Measurements from ENCODE around the gene FBXO47. TPM values are rescaled to one million over a fixed set of nuclear protein-coding genes. Genes with fewer than 3 reads are reported as not detected.
A peak's percentile ranks its signal among the peaks of the same experiment; 100 is the strongest.
"Not testable (repeated sequence)": the region's sequence is repeated elsewhere in the genome, so short reads cannot be mapped to it uniquely, and the experiment has no call there.

The FBXO47 gene
- total RNA-seq, 2 experiments from 2014 or later = not detected

DNA sequence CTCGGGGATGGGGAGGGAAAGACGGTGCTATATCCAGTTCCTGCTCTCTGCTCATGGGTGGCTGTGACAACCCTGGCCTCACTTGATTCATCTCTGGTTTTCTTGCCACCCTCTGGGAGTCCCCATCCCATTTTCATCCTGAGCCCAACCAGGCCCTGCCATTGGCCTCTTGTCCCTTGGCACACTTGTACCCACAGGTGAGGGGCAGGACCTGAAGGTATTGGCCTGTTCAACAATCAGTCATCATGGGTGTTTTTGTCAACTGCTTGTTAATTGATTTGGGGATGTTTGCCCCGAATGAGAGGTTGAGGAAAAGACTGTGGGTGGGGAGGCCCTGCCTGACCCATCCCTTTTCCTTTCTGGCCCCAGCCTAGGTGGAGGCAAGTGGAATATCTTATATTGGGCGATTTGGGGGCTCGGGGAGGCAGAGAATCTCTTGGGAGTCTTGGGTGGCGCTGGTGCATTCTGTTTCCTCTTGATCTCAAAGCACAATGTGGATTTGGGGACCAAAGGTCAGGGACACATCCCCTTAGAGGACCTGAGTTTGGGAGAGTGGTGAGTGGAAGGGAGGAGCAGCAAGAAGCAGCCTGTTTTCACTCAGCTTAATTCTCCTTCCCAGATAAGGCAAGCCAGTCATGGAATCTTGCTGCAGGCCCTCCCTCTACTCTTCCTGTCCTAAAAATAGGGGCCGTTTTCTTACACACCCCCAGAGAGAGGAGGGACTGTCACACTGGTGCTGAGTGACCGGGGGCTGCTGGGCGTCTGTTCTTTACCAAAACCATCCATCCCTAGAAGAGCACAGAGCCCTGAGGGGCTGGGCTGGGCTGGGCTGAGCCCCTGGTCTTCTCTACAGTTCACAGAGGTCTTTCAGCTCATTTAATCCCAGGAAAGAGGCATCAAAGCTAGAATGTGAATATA lies 46.6 kb downstream of the FBXO47 start:
- ChIA-PET CTCF (interaction anchor here (1.1 kb wide), 2 partner anchors 16 to 232 kb away, joined by 3 to 4 read pairs; no protein-coding TSS in a partner anchor), POLR2A (interaction anchor here (1.1 kb wide), 1 partner anchor 23 kb away, joined by 3 read pairs; no protein-coding TSS in a partner anchor)
- Mint-ChIP-seq H3K4me1 (ENCODE audit: low read depth) (peaks cover 45% of the 10 kb centered on the region), H3K9me3 (ENCODE audit: insufficient read depth) (no peaks in the 10 kb centered on the region), H3K27ac (peak overlapping the region; percentile 53), H3K36me3 (ENCODE audit: low read depth) (peaks cover 44% of the 10 kb centered on the region), H3K27me3 (ENCODE audit: low read depth) (no peaks in the 10 kb centered on the region), H3K4me3 (no peak overlapping the region)
- no peak for ATAC-seq
- peak; percentile 5 for DNase-seq

DNA sequence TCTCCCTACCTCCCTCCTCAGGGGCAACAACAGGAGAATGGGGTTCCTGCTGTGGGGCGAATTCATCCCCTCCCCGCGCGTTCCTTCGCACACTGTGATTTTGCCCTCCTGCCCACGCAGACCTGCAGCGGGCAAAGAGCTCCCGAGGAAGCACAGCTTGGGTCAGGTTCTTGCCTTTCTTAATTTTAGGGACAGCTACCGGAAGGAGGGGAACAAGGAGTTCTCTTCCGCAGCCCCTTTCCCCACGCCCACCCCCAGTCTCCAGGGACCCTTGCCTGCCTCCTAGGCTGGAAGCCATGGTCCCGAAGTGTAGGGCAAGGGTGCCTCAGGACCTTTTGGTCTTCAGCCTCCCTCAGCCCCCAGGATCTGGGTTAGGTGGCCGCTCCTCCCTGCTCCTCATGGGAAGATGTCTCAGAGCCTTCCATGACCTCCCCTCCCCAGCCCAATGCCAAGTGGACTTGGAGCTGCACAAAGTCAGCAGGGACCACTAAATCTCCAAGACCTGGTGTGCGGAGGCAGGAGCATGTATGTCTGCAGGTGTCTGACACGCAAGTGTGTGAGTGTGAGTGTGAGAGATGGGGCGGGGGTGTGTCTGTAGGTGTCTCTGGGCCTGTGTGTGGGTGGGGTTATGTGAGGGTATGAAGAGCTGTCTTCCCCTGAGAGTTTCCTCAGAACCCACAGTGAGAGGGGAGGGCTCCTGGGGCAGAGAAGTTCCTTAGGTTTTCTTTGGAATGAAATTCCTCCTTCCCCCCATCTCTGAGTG lies 47.7 kb downstream of the FBXO47 start:
- Mint-ChIP-seq H3K27ac (peak overlapping the region; percentile 14), H3K4me3 (no peak overlapping the region), H3K9me3 (ENCODE audit: insufficient read depth) (no peaks in the 10 kb centered on the region), H3K27me3 (ENCODE audit: low read depth) (no peaks in the 10 kb centered on the region), H3K4me1 (ENCODE audit: low read depth) (peaks cover 37% of the 10 kb centered on the region), H3K36me3 (ENCODE audit: low read depth) (peaks cover 50% of the 10 kb centered on the region)
- POLR2A ChIA-PET = interaction anchor here (1.1 kb wide), 1 partner anchor 22 kb away, joined by 3 read pairs; no protein-coding TSS in a partner anchor
- DNase-seq (no peak), ATAC-seq (no peak)
- CTCF ChIA-PET = interaction anchor here (1.1 kb wide), 1 partner anchor 233 kb away, joined by 4 read pairs; no protein-coding TSS in a partner anchor

DNA sequence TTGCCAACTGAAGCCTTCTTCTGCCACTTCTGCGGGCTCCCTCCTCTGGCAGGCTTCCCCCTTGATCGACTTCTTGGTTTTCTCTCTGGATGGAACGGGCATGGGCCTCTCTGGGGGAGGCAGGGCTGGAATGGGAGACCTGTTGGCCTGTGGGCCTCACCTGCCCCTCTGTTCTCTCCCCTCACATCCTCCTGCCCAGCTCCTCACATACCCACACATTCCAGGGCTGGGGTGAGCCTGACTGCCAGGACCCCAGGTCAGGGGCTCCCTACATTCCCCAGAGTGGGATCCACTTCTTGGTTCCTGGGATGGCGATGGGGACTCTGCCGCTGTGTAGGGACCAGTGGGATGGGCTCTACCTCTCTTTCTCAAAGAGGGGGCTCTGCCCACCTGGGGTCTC lies 48.3 kb downstream of the FBXO47 start:
- DNase-seq (no peak), ATAC-seq (no peak)
- H3K9me3 Mint-ChIP-seq (ENCODE audit: insufficient read depth) = no peaks in the 10 kb centered on the region
- ChIA-PET CTCF (no interaction called here), POLR2A (interaction anchor here (1.1 kb wide), 1 partner anchor 65 kb away, joined by 3 read pairs; the partner anchor contains the start of gene RPL23)
- H3K4me3 Mint-ChIP-seq = no peak overlapping the region
- peaks cover 42% of the 10 kb centered on the region for H3K4me1 Mint-ChIP-seq (ENCODE audit: low read depth)
- H3K27me3 Mint-ChIP-seq (ENCODE audit: low read depth) = no peaks in the 10 kb centered on the region
- H3K27ac Mint-ChIP-seq = no peak overlapping the region
- H3K36me3 Mint-ChIP-seq (ENCODE audit: low read depth) = peaks cover 56% of the 10 kb centered on the region

DNA sequence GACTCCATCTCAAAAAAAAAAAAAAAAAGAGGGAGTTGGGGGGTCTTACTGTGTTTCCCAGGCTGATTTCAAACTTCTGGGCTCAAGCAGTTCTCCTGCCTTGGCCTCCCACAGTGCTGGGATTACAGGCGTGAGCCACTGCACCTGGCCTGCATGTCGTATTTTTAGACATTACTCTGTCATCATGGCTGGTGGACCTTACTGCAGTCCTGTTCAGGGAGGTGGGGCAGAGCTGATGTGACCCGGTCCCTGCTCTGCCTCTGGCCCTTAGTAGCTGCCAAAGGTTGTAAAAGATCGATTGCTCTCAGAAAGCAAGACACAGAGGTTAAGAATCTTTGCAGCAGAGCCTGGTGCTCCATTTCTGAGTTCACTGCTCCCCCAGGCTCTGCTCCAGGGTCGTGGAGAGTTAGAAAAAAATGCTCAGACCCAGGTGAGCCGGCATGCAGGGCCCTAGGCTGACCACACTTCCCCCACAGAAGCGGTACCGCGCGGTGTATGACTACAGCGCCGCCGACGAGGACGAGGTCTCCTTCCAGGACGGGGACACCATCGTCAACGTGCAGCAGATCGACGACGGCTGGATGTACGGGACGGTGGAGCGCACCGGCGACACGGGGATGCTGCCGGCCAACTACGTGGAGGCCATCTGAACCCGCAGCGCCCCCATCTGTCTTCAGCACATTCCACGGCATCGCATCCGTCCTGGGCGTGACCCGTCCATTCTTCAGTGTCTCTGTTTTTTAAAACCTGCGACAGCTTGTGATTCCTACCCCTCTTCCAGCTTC lies 48.9 kb downstream of the FBXO47 start:
- no peak for ATAC-seq
- no peak overlapping the region for H3K4me3 Mint-ChIP-seq
- peaks cover 40% of the 10 kb centered on the region for H3K4me1 Mint-ChIP-seq (ENCODE audit: low read depth)
- ChIA-PET POLR2A (interaction anchor here (1.1 to 1.5 kb wide), 2 partner anchors 45 to 64 kb away, joined by 3 to 4 read pairs; partner anchors contain the start of gene RPL23), CTCF (interaction anchor here (1.3 kb wide), 1 partner anchor 7 kb away, joined by 4 read pairs; the partner anchor contains the start of gene LASP1NB)
- peaks cover 58% of the 10 kb centered on the region for H3K36me3 Mint-ChIP-seq (ENCODE audit: low read depth)
- no peaks in the 10 kb centered on the region for H3K27me3 Mint-ChIP-seq (ENCODE audit: low read depth)
- H3K9me3 Mint-ChIP-seq (ENCODE audit: insufficient read depth) = no peaks in the 10 kb centered on the region
- no peak overlapping the region for H3K27ac Mint-ChIP-seq
- no peak for DNase-seq

DNA sequence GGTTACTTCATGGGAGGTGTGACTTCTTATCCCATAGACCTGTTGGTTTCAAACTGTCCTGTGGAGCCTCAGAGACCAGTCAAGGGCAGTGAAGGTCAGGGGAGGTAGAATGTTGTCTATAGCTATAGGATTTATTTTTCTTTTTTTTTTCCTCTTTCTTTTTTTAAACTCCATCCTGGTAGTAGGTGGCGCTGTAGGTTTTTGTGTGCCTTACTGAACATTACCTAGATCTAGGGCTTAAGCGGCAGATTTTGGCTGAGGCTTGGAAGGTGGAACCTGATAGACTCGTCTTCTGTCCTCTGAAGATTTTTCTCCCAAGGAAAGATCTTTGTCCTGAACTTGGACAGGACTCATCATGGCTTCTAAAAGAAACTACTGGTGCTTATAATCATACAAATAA lies 49.9 kb downstream of the FBXO47 start:
- peak overlapping the region; percentile 71 for H3K27ac Mint-ChIP-seq
- ATAC-seq (peak; percentile 25), DNase-seq (no peak)
- H3K9me3 Mint-ChIP-seq (ENCODE audit: insufficient read depth) = no peaks in the 10 kb centered on the region
- H3K36me3 Mint-ChIP-seq (ENCODE audit: low read depth) = peaks cover 62% of the 10 kb centered on the region
- H3K4me3 Mint-ChIP-seq = no peak overlapping the region
- ChIA-PET CTCF (interaction anchor here (0.7 to 1.3 kb wide), 3 partner anchors 8 to 32 kb away, joined by 4 read pairs; partner anchors contain the start of gene LASP1NB), POLR2A (interaction anchor here (1.5 kb wide), 1 partner anchor 44 kb away, joined by 4 read pairs; no protein-coding TSS in a partner anchor)
- peaks cover 48% of the 10 kb centered on the region for H3K4me1 Mint-ChIP-seq (ENCODE audit: low read depth)
- no peaks in the 10 kb centered on the region for H3K27me3 Mint-ChIP-seq (ENCODE audit: low read depth)

DNA sequence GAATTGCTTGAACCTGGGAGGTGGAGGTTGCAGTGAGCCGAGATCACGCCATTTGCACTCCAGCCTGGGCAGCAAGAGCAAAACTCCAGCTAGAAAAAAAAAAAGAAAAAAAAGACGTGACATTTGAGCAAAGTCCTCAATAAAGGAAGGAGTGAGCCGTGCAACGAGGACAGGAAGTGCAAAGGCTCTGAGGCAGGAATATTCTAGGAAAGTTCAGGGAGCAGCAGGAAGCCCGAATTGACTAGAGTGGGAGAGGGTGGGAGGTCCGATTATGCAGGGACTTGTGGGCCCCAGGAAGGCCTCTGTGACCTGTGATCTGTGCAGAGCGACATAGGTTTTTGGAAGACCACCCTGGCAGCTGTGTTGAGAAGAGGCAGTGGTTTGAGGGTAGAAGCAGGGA lies 50.4 kb downstream of the FBXO47 start:
- Mint-ChIP-seq H3K36me3 (ENCODE audit: low read depth) (peaks cover 62% of the 10 kb centered on the region), H3K4me1 (ENCODE audit: low read depth) (peaks cover 43% of the 10 kb centered on the region), H3K4me3 (no peak overlapping the region), H3K27me3 (ENCODE audit: low read depth) (no peaks in the 10 kb centered on the region), H3K9me3 (ENCODE audit: insufficient read depth) (no peaks in the 10 kb centered on the region), H3K27ac (peak overlapping the region; percentile 71)
- no peak for ATAC-seq
- ChIA-PET CTCF (interaction anchor here (0.7 to 1.3 kb wide), 3 partner anchors 9 to 31 kb away, joined by 4 read pairs; partner anchors contain the start of gene LASP1NB), POLR2A (interaction anchor here (1.5 kb wide), 1 partner anchor 44 kb away, joined by 4 read pairs; no protein-coding TSS in a partner anchor)
- DNase-seq = no peak

DNA sequence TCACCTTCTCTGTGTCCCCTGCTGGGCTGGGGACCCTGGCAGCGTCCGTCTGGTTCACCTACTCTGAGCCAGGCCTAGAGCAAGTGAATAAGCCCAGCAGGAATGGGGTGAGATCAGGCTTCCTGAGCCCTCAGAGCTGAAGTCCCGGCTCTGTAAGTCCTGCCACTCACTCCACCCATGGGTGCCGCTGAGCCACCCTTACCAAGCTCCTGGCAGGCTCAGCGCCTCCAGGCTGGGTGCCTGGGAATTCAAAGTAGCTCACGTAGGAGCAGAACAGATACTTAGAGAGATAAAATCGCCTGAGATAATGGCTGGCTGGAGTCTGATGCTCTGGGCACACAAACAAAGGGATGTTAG lies 51.6 kb downstream of the FBXO47 start:
- H3K36me3 Mint-ChIP-seq (ENCODE audit: low read depth) = peaks cover 60% of the 10 kb centered on the region
- no peak for DNase-seq
- no peaks in the 10 kb centered on the region for H3K9me3 Mint-ChIP-seq (ENCODE audit: insufficient read depth)
- H3K4me3 Mint-ChIP-seq = no peak overlapping the region
- no peaks in the 10 kb centered on the region for H3K27me3 Mint-ChIP-seq (ENCODE audit: low read depth)
- POLR2A ChIA-PET = interaction anchor here (2.2 kb wide), 1 partner anchor 62 kb away, joined by 8 read pairs; the partner anchor contains the start of gene RPL23
- CTCF ChIA-PET = interaction anchor here (1.0 to 1.3 kb wide), 4 partner anchors 8 to 67 kb away, joined by 3 to 5 read pairs (median 3); partner anchors contain the start of gene LASP1NB
- ATAC-seq = no peak
- H3K4me1 Mint-ChIP-seq (ENCODE audit: low read depth) = peaks cover 40% of the 10 kb centered on the region
- peak overlapping the region; percentile 66 for H3K27ac Mint-ChIP-seq

DNA sequence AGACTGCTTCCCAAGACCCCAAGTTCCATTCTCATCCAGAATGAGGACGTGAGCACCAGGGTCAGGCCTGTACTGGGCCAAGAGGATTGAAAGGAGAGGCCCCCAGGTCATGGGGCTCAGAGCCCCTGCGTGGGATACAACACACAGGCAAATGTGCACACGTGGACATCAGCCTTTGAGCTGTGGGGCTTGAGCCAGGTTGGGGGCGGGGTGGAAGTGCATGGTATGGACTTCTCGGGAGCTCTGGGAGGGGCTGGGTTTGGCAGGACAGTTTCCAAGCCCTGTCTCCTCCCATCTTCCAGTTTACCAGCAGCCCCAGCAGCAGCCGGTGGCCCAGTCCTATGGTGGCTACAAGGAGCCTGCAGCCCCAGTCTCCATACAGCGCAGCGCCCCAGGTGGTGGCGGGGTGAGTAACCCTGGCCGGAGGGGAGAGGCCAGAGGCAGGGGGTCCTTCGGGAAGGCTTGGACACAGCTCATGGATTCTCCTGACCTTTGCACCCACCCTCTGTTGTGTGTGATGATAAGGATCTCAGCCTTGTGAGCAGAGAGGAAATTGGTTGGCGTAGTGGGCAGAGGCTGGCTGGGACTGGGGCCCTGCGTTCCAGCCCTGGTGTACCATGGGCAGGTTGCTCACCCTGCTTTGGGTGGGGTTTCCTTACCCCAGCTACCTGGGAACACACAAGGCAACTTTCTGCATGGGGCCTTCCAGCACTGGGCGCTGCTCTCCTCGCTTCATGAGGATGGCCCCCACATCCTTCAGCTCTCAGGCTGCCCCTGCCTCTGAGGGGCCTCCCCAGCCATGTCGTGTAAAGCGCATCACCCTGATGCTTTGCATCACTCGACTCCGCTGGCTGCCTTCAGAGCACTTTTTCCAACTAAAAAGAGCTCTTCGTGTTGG lies 52.2 kb downstream of the FBXO47 start:
- ChIA-PET CTCF (interaction anchor here (0.8 to 1.3 kb wide), 4 partner anchors 9 to 23 kb away, joined by 3 to 5 read pairs (median 3); partner anchors contain the start of gene LASP1NB), POLR2A (interaction anchor here (2.2 kb wide), 1 partner anchor 61 kb away, joined by 8 read pairs; the partner anchor contains the start of gene RPL23)
- DNase-seq = no peak
- H3K4me1 Mint-ChIP-seq (ENCODE audit: low read depth) = peaks cover 36% of the 10 kb centered on the region
- peak overlapping the region; percentile 33 for H3K27ac Mint-ChIP-seq
- no peaks in the 10 kb centered on the region for H3K27me3 Mint-ChIP-seq (ENCODE audit: low read depth)
- H3K4me3 Mint-ChIP-seq = no peak overlapping the region
- no peaks in the 10 kb centered on the region for H3K9me3 Mint-ChIP-seq (ENCODE audit: insufficient read depth)
- no peak for ATAC-seq
- peaks cover 60% of the 10 kb centered on the region for H3K36me3 Mint-ChIP-seq (ENCODE audit: low read depth)

DNA sequence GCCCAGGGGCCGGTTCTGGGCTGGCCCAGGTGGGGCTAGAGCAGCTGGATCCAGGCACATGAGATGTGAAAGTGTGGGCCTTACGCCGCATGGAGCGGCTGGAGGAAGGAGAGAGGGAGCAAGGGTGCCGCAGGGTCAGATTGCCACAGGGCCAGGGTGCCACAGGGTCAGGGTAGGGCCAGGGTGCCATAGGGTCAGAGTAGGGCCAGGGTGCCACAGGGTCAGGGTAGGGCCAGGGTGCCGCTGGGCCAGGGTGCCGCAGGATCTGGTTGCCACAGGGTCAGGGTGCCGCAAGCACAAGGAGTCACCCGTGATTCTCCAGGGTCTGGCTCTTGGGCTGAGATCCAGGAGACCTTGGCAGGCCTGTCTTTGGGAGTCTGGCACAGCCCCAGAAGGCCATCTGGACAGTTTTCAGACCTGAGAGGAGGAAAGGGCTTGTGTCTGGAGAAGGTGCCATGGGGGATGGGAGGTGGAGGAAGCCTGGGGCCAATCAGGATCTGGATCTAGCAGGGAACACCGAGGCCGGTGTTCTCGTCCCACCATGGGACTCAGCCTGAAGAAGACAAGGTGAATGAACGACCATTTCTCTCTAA lies 54.9 kb downstream of the FBXO47 start:
- Mint-ChIP-seq H3K4me3 (no peak overlapping the region), H3K4me1 (ENCODE audit: low read depth) (peaks cover 34% of the 10 kb centered on the region), H3K27me3 (ENCODE audit: low read depth) (no peaks in the 10 kb centered on the region), H3K27ac (peak overlapping the region; percentile 69), H3K36me3 (ENCODE audit: low read depth) (peaks cover 54% of the 10 kb centered on the region), H3K9me3 (ENCODE audit: insufficient read depth) (no peaks in the 10 kb centered on the region)
- ChIA-PET CTCF (no interaction called here), POLR2A (no interaction called here)
- ATAC-seq (no peak), DNase-seq (no peak)

DNA sequence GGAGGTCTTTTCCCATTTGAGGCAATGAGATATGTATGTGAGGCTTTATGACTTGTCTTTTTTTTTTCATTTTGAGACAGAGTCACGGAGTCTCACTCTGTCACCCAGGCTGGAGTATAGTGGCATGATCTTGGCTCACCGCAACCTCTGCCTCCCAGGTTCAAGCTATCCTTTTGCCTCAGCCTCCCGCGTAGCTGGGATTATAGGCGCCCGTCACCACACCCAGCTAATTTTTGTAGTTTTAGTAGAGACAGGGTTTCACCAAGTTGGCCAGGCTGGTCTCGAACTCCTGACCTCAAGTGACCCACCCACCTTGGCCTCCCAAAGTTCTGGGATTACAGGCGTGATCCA lies 55.5 kb downstream of the FBXO47 start:
- H3K27me3 Mint-ChIP-seq (ENCODE audit: low read depth); CTCF ChIA-PET; DNase-seq; H3K4me3 Mint-ChIP-seq; ATAC-seq; H3K9me3 Mint-ChIP-seq (ENCODE audit: insufficient read depth); H3K27ac Mint-ChIP-seq: not testable (repeated sequence)
- Mint-ChIP-seq H3K4me1 (ENCODE audit: low read depth) (peaks cover 32% of the 10 kb centered on the region), H3K36me3 (ENCODE audit: low read depth) (peaks cover 51% of the 10 kb centered on the region)
- POLR2A ChIA-PET = interaction anchor here (1.6 kb wide), 1 partner anchor 40 kb away, joined by 4 read pairs; no protein-coding TSS in a partner anchor

All from activated CD8-positive, alpha-beta T cell treated with anti-CD3 and anti-CD28 coated beads, Interleukin-2, amount 10 ng/mL, durations not matched to agents 7 days and 5 days (primary cell).